Bronchial epithelial cell (primary cell): ENCODE measurements around the gene COX20. TPM values are rescaled to one million over a fixed set of nuclear protein-coding genes. Genes with fewer than 3 reads are reported as not detected.
A peak's percentile ranks its signal among the peaks of the same experiment; 100 is the strongest.
"Not testable (repeated sequence)": the region's sequence is repeated elsewhere in the genome, so short reads cannot be mapped to it uniquely, and the experiment has no call there.

Source experiments
- DNase-seq: peaks from one replicate; pipeline ENCODE4 v3.0.0-alpha.2; 2010; ENCODE audit warnings: low read depth
- FAIRE-seq: peaks from 2 replicates; lab custom pipeline; 2011; peaks lifted over from hg19 to GRCh38; lab: Jason Lieb, UNC
- H3K27me3 ChIP-seq: 2 replicates; pipeline ENCODE4 v1.5.1; 2011; ENCODE audit warnings: low read length; ENCODE audit not compliant: control insufficient read depth, insufficient read depth
- H3K36me3 ChIP-seq: 2 replicates; pipeline ENCODE4 v1.5.1; 2011; ENCODE audit warnings: low read length; ENCODE audit not compliant: control insufficient read depth, insufficient read depth
- H3K4me3 ChIP-seq: 2 replicates; pipeline ENCODE4 v1.5.1; 2011; ENCODE audit warnings: mild to moderate bottlenecking, low read depth, low read length, control low read depth
- total RNA-seq: library from RNA; depleted of rRNA; stranded (reverse); fragments of >200 nt; gene quantifications from 2 replicates; pipeline ENCODE4 v1.2.1, GENCODE V29; 2014
- TF ChIP-seq, protein P1 (sequence below): IDR thresholded peaks from 2 replicates; pipeline ENCODE4 v1.5.1; 2011; ENCODE audit warnings: mild to moderate bottlenecking, moderate library complexity, low read length, control low read depth, inconsistent platforms; ENCODE audit not compliant: insufficient read depth, severe bottlenecking

Gene COX20
- total RNA-seq, 1 donor from 2014 or later: 11.1 TPM

DNA sequence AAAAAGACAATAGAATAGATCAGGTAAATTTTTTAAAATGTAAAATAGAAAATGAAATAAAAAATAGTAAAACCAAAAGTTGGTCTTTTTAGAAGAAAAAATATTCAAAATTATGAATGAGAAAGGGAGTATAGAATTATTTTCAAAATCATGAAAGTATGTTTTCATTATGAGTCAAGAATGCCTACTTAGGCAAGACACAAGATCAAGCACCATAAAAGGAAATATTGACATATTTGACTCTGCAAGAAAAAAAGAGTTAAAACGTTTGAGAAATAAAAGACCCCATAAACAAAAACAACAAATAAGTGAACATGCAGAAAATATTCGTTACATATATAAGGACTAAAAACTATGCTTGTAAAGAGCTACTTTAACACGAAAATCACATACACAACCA is 4.8 kb upstream of the COX20 start:
- no peak overlapping the region for H3K4me3 ChIP-seq
- no peaks in the 10 kb centered on the region for H3K36me3 ChIP-seq
- H3K27me3 ChIP-seq: no peaks in the 10 kb centered on the region
- TF ChIP-seq, protein P1, sequence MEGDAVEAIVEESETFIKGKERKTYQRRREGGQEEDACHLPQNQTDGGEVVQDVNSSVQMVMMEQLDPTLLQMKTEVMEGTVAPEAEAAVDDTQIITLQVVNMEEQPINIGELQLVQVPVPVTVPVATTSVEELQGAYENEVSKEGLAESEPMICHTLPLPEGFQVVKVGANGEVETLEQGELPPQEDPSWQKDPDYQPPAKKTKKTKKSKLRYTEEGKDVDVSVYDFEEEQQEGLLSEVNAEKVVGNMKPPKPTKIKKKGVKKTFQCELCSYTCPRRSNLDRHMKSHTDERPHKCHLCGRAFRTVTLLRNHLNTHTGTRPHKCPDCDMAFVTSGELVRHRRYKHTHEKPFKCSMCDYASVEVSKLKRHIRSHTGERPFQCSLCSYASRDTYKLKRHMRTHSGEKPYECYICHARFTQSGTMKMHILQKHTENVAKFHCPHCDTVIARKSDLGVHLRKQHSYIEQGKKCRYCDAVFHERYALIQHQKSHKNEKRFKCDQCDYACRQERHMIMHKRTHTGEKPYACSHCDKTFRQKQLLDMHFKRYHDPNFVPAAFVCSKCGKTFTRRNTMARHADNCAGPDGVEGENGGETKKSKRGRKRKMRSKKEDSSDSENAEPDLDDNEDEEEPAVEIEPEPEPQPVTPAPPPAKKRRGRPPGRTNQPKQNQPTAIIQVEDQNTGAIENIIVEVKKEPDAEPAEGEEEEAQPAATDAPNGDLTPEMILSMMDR: no peak
- FAIRE-seq (no peak), DNase-seq (no peak)

DNA sequence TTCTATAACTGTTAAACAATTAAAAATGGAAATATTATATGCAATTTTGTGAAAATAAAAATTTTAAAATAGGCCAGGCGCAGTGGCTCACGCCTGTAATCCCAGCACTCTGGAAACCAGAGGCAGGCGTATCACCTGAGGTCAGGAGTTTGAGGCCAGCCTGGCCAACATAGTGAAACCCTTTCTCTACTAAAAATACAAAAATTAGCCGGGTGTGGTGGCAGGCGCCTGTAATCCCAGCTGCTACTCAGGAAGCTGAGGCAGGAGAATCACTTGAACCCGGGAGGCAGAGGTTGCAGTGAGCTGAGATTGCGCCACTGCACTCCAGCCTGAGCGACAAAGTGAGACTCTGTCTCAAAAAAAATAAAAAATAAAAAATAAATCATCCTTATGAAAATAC is 2.2 kb upstream of the COX20 start:
- H3K4me3 ChIP-seq, H3K36me3 ChIP-seq, DNase-seq, H3K27me3 ChIP-seq, FAIRE-seq: not testable (repeated sequence)

DNA sequence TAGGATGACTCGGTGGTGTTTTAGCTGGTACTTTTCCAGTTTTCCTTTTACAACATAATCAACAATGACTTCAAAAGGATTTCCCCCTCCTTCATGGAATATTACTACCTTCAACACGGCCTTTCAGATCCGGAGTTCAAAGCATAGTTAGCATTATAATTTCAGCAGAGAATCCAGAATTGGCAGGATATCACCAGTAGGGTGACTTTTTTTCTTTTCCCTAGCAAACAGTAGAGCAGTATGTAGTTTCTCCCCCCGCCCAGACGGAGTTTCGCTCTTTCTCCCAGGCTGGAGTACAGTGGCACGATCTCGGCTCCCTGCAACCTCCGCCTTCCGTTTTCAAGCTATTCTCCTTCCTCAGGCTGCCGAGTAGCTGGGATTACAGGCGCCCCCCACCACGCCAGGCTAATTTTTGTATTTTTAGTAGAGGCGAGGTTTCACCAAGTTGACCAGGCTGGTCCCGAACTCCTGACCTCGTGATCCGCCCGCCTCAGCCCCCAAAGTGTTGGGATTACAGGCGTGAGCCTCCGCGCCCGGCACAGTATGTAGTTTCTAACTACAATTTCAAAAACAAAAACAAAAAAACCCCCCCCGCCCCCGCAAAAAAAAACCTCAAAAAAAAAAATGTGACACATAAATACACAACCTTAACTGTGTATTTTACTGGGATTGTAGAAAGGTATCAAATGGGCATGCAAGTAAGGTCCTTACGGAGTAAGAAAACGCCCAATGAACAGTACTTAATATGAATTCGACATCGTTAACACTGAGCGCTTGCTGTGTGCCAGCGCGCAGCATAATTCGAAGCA is 1.5 kb upstream of the COX20 start:
- no peak for FAIRE-seq
- Histone ChIP-seq H3K36me3 (no peaks in the 10 kb centered on the region), H3K4me3 (peak overlapping the region; percentile 70), H3K27me3 (no peaks in the 10 kb centered on the region)
- TF ChIP-seq, protein P1: no peak
- peak; percentile 77 for DNase-seq

DNA sequence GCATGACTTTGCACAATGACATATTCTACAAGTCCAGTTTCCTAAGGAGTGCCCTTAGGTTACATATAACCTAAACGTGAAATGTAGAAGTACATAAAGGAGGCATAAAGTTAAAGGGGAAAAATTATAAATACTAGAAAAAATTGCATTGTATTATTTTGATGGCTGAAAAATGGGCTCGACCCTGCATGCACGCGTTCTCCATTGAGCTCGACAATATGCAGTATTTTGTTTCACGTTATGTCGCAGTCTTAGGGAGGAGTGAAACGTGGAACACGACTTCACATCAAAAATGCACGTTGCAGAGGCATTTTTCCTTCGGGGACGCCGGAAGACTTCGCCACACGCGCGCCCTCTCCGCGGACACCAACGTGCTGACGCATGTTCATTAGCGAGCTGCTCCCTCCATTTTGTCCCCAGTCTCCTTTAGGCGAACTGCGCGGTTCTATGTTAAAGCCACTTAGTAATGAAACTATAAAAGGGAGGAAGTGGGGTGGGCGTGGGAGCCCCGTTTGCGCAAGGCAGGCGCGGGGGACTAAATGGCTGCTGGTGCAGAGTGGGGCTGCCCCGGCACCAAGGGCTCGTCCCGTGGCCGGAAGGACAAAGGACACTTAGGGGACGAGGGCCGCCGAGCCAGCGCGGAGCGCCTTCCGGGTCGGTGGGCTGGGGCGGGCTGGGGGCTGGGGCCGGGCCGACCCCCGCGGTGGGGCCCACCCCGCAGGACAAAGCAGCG is 749 bp upstream of the COX20 start:
- no peaks in the 10 kb centered on the region for H3K27me3 ChIP-seq
- TF ChIP-seq, protein P1: no peak
- H3K36me3 ChIP-seq: no peaks in the 10 kb centered on the region
- H3K4me3 ChIP-seq: peak overlapping the region; percentile 70
- DNase-seq (peak; percentile 82), FAIRE-seq (no peak)

DNA sequence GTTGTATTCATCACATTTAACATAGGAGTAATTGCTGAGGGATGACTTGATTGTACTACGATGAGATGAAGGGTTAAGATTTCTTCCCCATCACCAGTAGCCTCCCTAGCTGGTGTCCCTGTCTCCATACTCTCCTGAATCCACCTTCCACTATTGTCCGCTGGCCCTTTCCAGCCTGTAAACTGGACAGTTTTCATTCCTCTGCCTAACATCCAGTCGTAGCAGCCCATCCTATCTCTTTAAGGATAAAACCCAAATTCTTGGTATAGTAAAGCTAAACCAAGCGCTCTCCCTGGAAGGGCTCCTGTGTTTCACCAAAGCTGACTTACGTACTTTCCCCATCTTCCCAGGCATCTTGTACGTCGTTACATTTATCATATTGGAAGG is 670 bp downstream of the COX20 start:
- Histone ChIP-seq H3K27me3 (no peaks in the 10 kb centered on the region), H3K36me3 (no peaks in the 10 kb centered on the region), H3K4me3 (peak overlapping the region; percentile 70)
- FAIRE-seq (no peak), DNase-seq (no peak)
- TF ChIP-seq, protein P1: no peak

DNA sequence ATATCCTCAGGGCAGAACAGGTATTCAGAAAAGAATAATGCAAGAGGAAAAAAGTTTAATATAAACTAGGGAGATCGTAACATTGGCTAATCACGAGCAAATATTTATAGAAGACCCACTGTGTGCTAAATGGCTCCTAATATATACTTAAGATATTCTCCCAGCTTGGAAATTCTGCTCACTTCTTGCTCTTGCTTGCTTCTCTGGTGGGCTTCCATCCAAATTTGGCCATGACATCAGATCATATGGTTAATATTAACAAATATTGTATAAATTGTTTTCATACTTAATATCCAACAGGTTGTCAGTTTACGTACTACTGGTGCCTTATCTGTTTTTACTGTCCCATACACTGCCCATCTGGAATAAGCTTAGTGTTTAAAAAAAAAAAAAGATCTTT is 1.1 kb downstream of the COX20 start:
- TF ChIP-seq, protein P1: no peak

More for the DNA sequence above, 1.1 kb downstream of the COX20 start:
- Histone ChIP-seq H3K36me3 (no peaks in the 10 kb centered on the region), H3K27me3 (no peaks in the 10 kb centered on the region), H3K4me3 (peak overlapping the region; percentile 70)
- DNase-seq (no peak), FAIRE-seq (no peak)
